GM18873 (cell line): Measurements from ENCODE around the gene CCDC28B.

ENCODE experiments used
- ATAC-seq: cut with Tn5 transposase; IDR thresholded peaks from one replicate; pipeline ENCODE4 v1.9.1; 2021; ENCODE audit warnings: mild to moderate bottlenecking, moderate library complexity, moderate number of reproducible peaks; ENCODE audit not compliant: unreplicated experiment, low FRiP score

The CCDC28B gene

DNA sequence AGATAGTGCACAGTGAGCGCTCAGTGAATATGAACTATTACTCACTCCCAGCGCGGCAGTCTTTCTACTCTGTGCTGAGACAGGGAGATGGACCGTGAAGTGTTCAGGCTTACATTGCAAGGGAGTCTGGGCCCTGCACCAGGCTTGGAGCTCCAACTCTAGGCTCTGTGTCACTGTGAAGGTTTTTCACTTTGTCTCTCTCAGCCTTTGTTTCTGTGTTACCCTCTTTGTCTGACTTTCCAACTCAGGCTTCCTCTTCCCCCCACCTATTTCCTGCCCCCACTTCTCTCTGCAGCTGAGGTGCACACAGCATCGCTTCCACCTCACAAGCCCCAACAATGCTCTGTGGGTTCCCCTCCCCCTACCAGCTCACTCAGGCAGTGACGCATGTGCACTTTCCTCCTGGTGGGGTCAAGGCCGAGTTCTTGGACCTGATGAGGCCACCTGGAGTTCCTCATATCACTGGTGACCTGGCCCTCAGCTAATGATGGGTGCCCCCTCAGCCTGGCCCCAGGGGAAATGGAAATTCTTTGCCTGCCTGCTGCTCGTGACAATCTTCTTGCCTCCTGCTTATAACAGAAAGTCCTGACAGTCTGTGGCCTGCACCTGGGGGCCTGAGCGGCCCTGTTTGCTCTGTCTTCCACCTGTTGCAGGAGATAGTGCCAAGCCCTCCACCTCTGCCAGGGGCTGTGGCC is 49.6 kb downstream of the CCDC28B start:
- ATAC-seq: peak; percentile 39

DNA sequence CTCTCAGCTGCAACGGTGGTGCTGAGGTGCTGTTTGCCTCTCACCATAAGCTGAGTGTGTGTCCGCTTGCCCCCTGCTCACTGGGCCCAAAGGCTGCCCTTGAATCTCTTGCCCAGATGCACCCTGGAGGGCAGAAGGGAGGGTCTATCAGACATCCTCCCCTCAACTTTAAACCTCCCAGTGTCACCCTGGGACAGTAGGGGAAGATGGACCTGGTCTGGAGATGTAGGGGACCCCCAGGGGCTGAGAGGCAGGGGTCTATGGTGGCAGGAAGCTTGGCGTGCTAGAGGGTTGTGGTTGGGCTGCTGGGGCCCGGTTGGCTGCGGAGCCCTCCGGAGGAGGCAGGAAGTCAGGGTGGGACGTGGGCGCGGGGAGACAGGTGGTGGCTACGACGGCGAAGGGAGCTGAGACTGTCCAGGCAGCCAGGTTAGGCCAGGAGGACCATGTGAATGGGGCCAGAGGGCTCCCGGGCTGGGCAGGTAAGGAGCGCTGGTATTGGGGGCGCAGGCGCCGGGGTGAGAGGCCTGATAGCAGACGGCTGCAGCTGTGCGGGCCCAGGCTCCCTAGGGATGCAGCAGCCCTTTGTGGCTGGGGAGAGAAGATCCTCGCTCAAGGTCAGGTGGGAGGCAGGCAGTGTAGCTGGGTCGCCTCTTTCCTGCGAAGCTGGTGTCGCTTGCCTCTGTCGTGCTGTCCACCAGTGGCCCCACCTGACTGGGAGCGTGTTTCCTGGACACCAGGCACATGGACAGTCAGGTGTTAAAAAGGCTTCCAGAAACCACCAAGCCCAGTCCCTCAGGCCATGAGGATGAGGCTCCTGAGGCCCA is 50.7 kb downstream of the CCDC28B start, which contains the start of gene LCK:
Gene LCK, plus strand, starts transcription at position 373 of the 824 bp plus-strand sequence. CDS start 23,065 bp downstream, outside the sequence.
- ATAC-seq: no peak
